K562 (cell line): ENCODE data around the gene NAPA. TPM values are rescaled to one million over a fixed set of nuclear protein-coding genes. Genes with fewer than 3 reads are reported as not detected.
A peak's percentile ranks its signal among the peaks of the same experiment; 100 is the strongest.

Experiments used
- ARID1B ChIP-seq: fragments of 450-650 bp; IDR thresholded peaks from 2 replicates; pipeline ENCODE4 v1.6.1; 2016; ENCODE audit warnings: antibody characterized with exemption, mild to moderate bottlenecking, inconsistent platforms
- ELF4 ChIP-seq: fragments of 450-650 bp; formaldehyde crosslinking; IDR thresholded peaks from 2 replicates; pipeline ENCODE4 v1.4.0; 2022; ENCODE audit warnings: missing genetic modification characterization
- FOXK1 ChIP-seq: sonication (generic); formaldehyde crosslinking; IDR thresholded peaks from 2 replicates; pipeline ENCODE4 v1.8.0; 2022; ENCODE audit warnings: missing genetic modification reagents, mild to moderate bottlenecking, borderline replicate concordance
- FOXK2 ChIP-seq, 2 experiments: fragments of 450-650 bp; IDR thresholded peaks in 1 of 2; conservative IDR thresholded peaks in 1 of 2; 2 replicates each; pipeline ENCODE4 v1.6.1; 2016; ENCODE audit warnings: low read depth in 2 of 2, mild to moderate bottlenecking in 1 of 2
- HDGF ChIP-seq: fragments of 450-650 bp; IDR thresholded peaks from 2 replicates; pipeline ENCODE4 v1.6.1; 2016
- HNRNPUL1 ChIP-seq: fragments of 200-400 bp; formaldehyde crosslinking; IDR thresholded peaks from 2 replicates; pipeline ENCODE4 v1.6.1; 2017; ENCODE audit warnings: low read length
- KAT7 ChIP-seq: sonication (generic); formaldehyde crosslinking; IDR thresholded peaks from 2 replicates; pipeline ENCODE4 v1.8.0; 2022; ENCODE audit warnings: missing genetic modification reagents, mild to moderate bottlenecking, borderline replicate concordance
- MTF1 ChIP-seq: fragments of 250-450 bp; sonication (Bioruptor Pico); IDR thresholded peaks from 2 replicates; pipeline ENCODE4 v1.9.0; 2021; ENCODE audit warnings: moderate library complexity, mild to moderate bottlenecking, inconsistent platforms, borderline replicate concordance
- POLR2AphosphoS2 ChIP-seq: IDR thresholded peaks from 2 replicates; pipeline ENCODE4 v1.6.1; 2012; ENCODE audit warnings: low read length, improper control_type of control experiment
- POLR2G ChIP-seq: fragments of 200-400 bp; formaldehyde crosslinking; IDR thresholded peaks from 2 replicates; pipeline ENCODE4 v1.6.1; 2017; ENCODE audit warnings: low read depth, mild to moderate bottlenecking, antibody characterized with exemption, low read length, moderate library complexity
- PTTG1 ChIP-seq: fragments of 450-650 bp; IDR thresholded peaks from 2 replicates; pipeline ENCODE4 v1.6.1; 2016; ENCODE audit warnings: low read depth, mild to moderate bottlenecking, missing genetic modification characterization, missing compliant biosample characterization
- RUNX1 ChIP-seq: sonication (generic); IDR thresholded peaks from 2 replicates; pipeline ENCODE4 v1.6.1; 2016; ENCODE audit warnings: antibody characterized with exemption, low read depth
- TGIF2 ChIP-seq: sonication (generic); formaldehyde crosslinking; IDR thresholded peaks from 2 replicates; pipeline ENCODE4 v1.8.1; 2022; ENCODE audit warnings: mild to moderate bottlenecking, missing genetic modification reagents, moderate library complexity
- TRIM28 ChIP-seq: fragments of 450-650 bp; IDR thresholded peaks from 2 replicates; pipeline ENCODE4 v1.6.1; 2017
- ZFP30 ChIP-seq: fragments of 250-450 bp; sonication (Bioruptor Pico); IDR thresholded peaks from 2 replicates; pipeline ENCODE4 v1.8.0; 2022; ENCODE audit warnings: moderate library complexity, mild to moderate bottlenecking, inconsistent platforms, borderline replicate concordance
- ZNF699 ChIP-seq: fragments of 250-450 bp; sonication (Bioruptor Pico); IDR thresholded peaks from 2 replicates; pipeline ENCODE4 v1.8.0; 2021; ENCODE audit warnings: mild to moderate bottlenecking, moderate library complexity; ENCODE audit not compliant: insufficient replicate concordance
- ZSCAN29 ChIP-seq: fragments of 450-650 bp; IDR thresholded peaks from 2 replicates; pipeline ENCODE4 v1.6.1; 2017
- polyA plus RNA-seq, 8 experiments: library from polyadenylated mRNA; depleted of rRNA in 4 of 8; stranded (reverse) in 5 of 8; unstranded in 3 of 8; fragments of >200 nt; fragmentation: Nextera tagmentation in 2 of 8; fragmentation: Illumina TruSeq in 1 of 8; extraction: Ambion mirVana in 2 of 8; extraction: Trizol in 1 of 8; gene quantifications; 2 replicates each; pipeline versions ENCODE4 v1.2.1 to v1.2.3, GENCODE V29; 2011 to 2014; ENCODE audit warnings: inconsistent platforms in 1 of 8, missing spikeins in 1 of 8
- total RNA-seq, 7 experiments: library from RNA; depleted of rRNA in 6 of 7; stranded (reverse); fragments of >200 nt in 6 of 7; fragmentation: Illumina TruSeq in 2 of 7; extraction: Trizol in 2 of 7; gene quantifications; 2 replicates each; pipeline versions ENCODE4 v1.2.1 to v1.2.3, GENCODE V29; 2011 to 2021; ENCODE audit warnings: low replicate concordance in 1 of 7
- TF ChIP-seq, protein P1 (sequence below): fragments of 200-800 bp; sonication (Bioruptor generic); IDR thresholded peaks from 2 replicates; pipeline ENCODE4 v1.6.1; 2017; ENCODE audit warnings: missing genetic modification characterization, missing compliant biosample characterization
- TF ChIP-seq, protein P2 (sequence below): fragments of 450-650 bp; conservative IDR thresholded peaks from 2 replicates; pipeline ENCODE4 v1.6.1; 2016; ENCODE audit warnings: missing genetic modification characterization, low read depth, mild to moderate bottlenecking, missing compliant biosample characterization, moderate library complexity
- TF ChIP-seq, protein P3 (sequence below): sonication (generic); formaldehyde crosslinking; IDR thresholded peaks from 2 replicates; pipeline ENCODE4 v1.5.0; 2020; ENCODE audit warnings: missing genetic modification reagents
- TF ChIP-seq, protein P4 (sequence below): sonication (generic); formaldehyde crosslinking; IDR thresholded peaks from 2 replicates; pipeline ENCODE4 v1.8.0; 2022; ENCODE audit warnings: missing genetic modification reagents, mild to moderate bottlenecking, borderline replicate concordance
- TF ChIP-seq, protein P5 (sequence below): sonication (generic); IDR thresholded peaks from 2 replicates; pipeline ENCODE4 v1.6.1; 2016

NAPA gene
- total and polyA plus RNA-seq, 9 of the 15 experiments (the other 6 are each of a cell fraction or from before 2014, with no cell fraction given) = 5.4 to 98.6 (median 77.5) TPM

DNA sequence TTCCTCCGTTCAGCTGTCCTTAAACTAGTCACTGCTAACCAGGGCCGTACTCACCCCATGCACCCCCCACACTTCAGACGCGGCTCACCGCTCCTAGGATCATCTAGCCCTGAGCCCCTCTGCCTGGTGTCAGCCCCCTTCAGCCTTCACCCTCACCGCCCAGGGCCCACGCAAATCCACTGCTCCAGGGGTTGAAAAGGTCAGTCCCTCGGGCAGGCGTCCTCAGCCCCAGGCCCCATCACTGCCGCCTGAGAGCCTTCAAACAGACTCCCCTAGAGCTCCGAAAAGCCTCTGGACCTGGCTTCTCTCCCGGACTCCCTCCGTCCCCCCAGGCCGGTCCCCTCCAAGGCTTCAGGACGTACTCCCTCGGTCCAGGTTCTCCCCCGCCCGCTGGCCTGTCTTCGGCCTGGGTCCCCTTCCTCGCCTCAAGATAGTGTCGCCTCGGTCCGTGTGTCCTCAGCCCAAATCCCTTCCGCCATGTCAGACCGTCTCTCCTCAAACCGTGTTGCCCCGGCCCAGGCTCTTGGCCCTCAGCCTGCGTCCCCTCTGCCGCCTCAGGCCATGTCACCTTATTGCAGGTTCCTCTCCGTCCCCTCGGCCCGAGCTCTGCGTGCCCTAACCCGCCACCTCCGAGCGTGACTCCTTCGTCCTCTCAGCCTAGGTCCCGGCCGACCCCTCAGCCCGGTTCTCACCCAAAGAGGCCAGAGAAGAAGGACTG, 553 bp downstream of the NAPA start (continued):
- TF ChIP-seq, protein P1, sequence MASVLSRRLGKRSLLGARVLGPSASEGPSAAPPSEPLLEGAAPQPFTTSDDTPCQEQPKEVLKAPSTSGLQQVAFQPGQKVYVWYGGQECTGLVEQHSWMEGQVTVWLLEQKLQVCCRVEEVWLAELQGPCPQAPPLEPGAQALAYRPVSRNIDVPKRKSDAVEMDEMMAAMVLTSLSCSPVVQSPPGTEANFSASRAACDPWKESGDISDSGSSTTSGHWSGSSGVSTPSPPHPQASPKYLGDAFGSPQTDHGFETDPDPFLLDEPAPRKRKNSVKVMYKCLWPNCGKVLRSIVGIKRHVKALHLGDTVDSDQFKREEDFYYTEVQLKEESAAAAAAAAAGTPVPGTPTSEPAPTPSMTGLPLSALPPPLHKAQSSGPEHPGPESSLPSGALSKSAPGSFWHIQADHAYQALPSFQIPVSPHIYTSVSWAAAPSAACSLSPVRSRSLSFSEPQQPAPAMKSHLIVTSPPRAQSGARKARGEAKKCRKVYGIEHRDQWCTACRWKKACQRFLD = no peak
- TF ChIP-seq PTTG1 (tag) = no peak
- no peak for TF ChIP-seq ARID1B
- no peak for TF ChIP-seq TGIF2 (CRISPR knock-in tag)
- TF ChIP-seq RUNX1 = no peak
- TF ChIP-seq ZNF699 = no peak
- peak; percentile 87; the same call in 1 of the 2 replicates for TF ChIP-seq FOXK1
- no peak for TF ChIP-seq ELF4
- TF ChIP-seq MTF1 (CRISPR knock-in tag) = no peak
- no peak for TF ChIP-seq HNRNPUL1
- no peak for TF ChIP-seq TRIM28
- TF ChIP-seq POLR2G = no peak
- TF ChIP-seq, protein P2, sequence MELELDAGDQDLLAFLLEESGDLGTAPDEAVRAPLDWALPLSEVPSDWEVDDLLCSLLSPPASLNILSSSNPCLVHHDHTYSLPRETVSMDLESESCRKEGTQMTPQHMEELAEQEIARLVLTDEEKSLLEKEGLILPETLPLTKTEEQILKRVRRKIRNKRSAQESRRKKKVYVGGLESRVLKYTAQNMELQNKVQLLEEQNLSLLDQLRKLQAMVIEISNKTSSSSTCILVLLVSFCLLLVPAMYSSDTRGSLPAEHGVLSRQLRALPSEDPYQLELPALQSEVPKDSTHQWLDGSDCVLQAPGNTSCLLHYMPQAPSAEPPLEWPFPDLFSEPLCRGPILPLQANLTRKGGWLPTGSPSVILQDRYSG = no peak
- TF ChIP-seq ZFP30 = no peak
- TF ChIP-seq, protein P3, sequence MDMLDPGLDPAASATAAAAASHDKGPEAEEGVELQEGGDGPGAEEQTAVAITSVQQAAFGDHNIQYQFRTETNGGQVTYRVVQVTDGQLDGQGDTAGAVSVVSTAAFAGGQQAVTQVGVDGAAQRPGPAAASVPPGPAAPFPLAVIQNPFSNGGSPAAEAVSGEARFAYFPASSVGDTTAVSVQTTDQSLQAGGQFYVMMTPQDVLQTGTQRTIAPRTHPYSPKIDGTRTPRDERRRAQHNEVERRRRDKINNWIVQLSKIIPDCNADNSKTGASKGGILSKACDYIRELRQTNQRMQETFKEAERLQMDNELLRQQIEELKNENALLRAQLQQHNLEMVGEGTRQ (CRISPR knock-in tag) = no peak
- no peak for TF ChIP-seq HDGF
- TF ChIP-seq KAT7 (CRISPR knock-in tag) = peak; percentile 55; the same call in 1 of the 2 replicates
- no peak for TF ChIP-seq ZSCAN29
- no peak for TF ChIP-seq FOXK2 (conservative IDR thresholded peaks at IDR 0.05 in 1 of 2, IDR thresholded peaks at IDR 0.05 in 1 of 2; ENCODE audit: low read depth in 2 of 2)
- no peak for TF ChIP-seq POLR2AphosphoS2
- TF ChIP-seq, protein P4, sequence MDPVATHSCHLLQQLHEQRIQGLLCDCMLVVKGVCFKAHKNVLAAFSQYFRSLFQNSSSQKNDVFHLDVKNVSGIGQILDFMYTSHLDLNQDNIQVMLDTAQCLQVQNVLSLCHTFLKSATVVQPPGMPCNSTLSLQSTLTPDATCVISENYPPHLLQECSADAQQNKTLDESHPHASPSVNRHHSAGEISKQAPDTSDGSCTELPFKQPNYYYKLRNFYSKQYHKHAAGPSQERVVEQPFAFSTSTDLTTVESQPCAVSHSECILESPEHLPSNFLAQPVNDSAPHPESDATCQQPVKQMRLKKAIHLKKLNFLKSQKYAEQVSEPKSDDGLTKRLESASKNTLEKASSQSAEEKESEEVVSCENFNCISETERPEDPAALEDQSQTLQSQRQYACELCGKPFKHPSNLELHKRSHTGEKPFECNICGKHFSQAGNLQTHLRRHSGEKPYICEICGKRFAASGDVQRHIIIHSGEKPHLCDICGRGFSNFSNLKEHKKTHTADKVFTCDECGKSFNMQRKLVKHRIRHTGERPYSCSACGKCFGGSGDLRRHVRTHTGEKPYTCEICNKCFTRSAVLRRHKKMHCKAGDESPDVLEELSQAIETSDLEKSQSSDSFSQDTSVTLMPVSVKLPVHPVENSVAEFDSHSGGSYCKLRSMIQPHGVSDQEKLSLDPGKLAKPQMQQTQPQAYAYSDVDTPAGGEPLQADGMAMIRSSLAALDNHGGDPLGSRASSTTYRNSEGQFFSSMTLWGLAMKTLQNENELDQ (CRISPR knock-in tag) = peak; percentile 92; the same call in 1 of the 2 replicates
- TF ChIP-seq, protein P5, sequence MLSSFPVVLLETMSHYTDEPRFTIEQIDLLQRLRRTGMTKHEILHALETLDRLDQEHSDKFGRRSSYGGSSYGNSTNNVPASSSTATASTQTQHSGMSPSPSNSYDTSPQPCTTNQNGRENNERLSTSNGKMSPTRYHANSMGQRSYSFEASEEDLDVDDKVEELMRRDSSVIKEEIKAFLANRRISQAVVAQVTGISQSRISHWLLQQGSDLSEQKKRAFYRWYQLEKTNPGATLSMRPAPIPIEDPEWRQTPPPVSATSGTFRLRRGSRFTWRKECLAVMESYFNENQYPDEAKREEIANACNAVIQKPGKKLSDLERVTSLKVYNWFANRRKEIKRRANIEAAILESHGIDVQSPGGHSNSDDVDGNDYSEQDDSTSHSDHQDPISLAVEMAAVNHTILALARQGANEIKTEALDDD = peak; percentile 58; the same call in 1 of the 2 replicates
